Astrocyte of the spinal cord (primary cell): Measurements from ENCODE around the gene TPSAB1.
"Not testable (repeated sequence)": the region's sequence is repeated elsewhere in the genome, so short reads cannot be mapped to it uniquely, and the experiment has no call there.

ENCODE experiments used
- DNase-seq: peaks from one replicate; pipeline ENCODE4 v3.0.0; 2011; ENCODE audit warnings: low read depth, low spot score
- H3K4me3 ChIP-seq: 2 replicates; pipeline ENCODE4 v1.5.1; 2011; ENCODE audit warnings: low read depth, mild to moderate bottlenecking, low read length, moderate library complexity
- CTCF ChIP-seq: IDR thresholded peaks from 2 replicates; pipeline ENCODE4 v1.5.1; 2012; ENCODE audit warnings: low read depth, mild to moderate bottlenecking, low read length, inconsistent platforms
- in situ Hi-C: cut with HindIII; loops from 2 replicates; pipeline ENCODE4 v1.10.0; 2017; ENCODE audit warnings: low sequenced_read_pairs

The TPSAB1 gene

GRCh38 chr16:1271380-1271723 is 30.8 kb downstream of the TPSAB1 start:
- no peak overlapping the region for H3K4me3 ChIP-seq
- DNase-seq, result no peak
- TF ChIP-seq CTCF, result no peak
- in situ Hi-C loops, result no loop called here

GRCh38 chr16:1271724-1272413 is 31.4 kb downstream of the TPSAB1 start:
- DNase-seq, in situ Hi-C loops: not testable (repeated sequence)

GRCh38 chr16:1272453-1273198 is 32.1 kb downstream of the TPSAB1 start:
- DNase-seq, result no peak
- no peak for TF ChIP-seq CTCF
- in situ Hi-C loops, result no loop called here
- H3K4me3 ChIP-seq, result no peak overlapping the region

More at GRCh38 chr16:1271724-1272413, 31.4 kb downstream of the TPSAB1 start:
- H3K4me3 ChIP-seq, result not testable (repeated sequence)

GRCh38 chr16:1273816-1274215 is 33.3 kb downstream of the TPSAB1 start:
- in situ Hi-C loops, result no loop called here
- no peak overlapping the region for H3K4me3 ChIP-seq
- DNase-seq, result no peak
- no peak for TF ChIP-seq CTCF

GRCh38 chr16:1274767-1275166 is 34.3 kb downstream of the TPSAB1 start:
- no peak overlapping the region for H3K4me3 ChIP-seq
- DNase-seq, result no peak
- in situ Hi-C loops, result no loop called here
- TF ChIP-seq CTCF, result no peak

GRCh38 chr16:1275791-1276579 is 35.5 kb downstream of the TPSAB1 start:
- in situ Hi-C loops, result no loop called here
- TF ChIP-seq CTCF, result no peak
- H3K4me3 ChIP-seq, result no peak overlapping the region
- no peak for DNase-seq

GRCh38 chr16:1276580-1276878 is 36.0 kb downstream of the TPSAB1 start:
- DNase-seq, result no peak
- in situ Hi-C loops, result no loop called here
- H3K4me3 ChIP-seq, result no peak overlapping the region
- TF ChIP-seq CTCF, result no peak
